Mesenchymal stem cell (in vitro differentiated cells and primary cell): Measurements from ENCODE around the gene ARFRP1.

Experiments
- DNase-seq: peaks from one replicate; pipeline ENCODE4 v3.0.0-alpha.2; 2013
- H2AFZ ChIP-seq: one replicate; pipeline ENCODE4 v1.6.1; 2013; ENCODE audit warnings: low read depth, mild to moderate bottlenecking, control low read depth, inconsistent platforms, low read length, moderate library complexity
- H2AK5ac ChIP-seq: 2 replicates; pipeline ENCODE4 v1.6.1; 2013; ENCODE audit warnings: low read length, moderate library complexity, mild to moderate bottlenecking, inconsistent platforms; ENCODE audit not compliant: severe bottlenecking
- H2BK120ac ChIP-seq: one replicate; pipeline ENCODE4 v1.6.1; 2013; ENCODE audit warnings: low read depth, mild to moderate bottlenecking, inconsistent platforms, low read length, moderate library complexity
- H2BK12ac ChIP-seq, 2 experiments: one replicate each; pipeline ENCODE4 v1.6.1; 2013; ENCODE audit warnings: inconsistent platforms in 2 of 2, low read length in 2 of 2, mild to moderate bottlenecking in 2 of 2, moderate library complexity in 2 of 2, control low read depth in 1 of 2
- H2BK15ac ChIP-seq: one replicate; pipeline ENCODE4 v1.6.1; 2013; ENCODE audit warnings: mild to moderate bottlenecking, low read depth, inconsistent platforms; ENCODE audit not compliant: poor library complexity, severe bottlenecking
- H2BK5ac ChIP-seq: 2 replicates; pipeline ENCODE4 v1.6.1; 2013; ENCODE audit warnings: low read depth, mild to moderate bottlenecking, low read length, control low read depth, inconsistent platforms; ENCODE audit not compliant: poor library complexity, severe bottlenecking
- H3K14ac ChIP-seq, 2 experiments: one replicate each; pipeline ENCODE4 v1.6.1; 2013; ENCODE audit warnings: inconsistent platforms in 2 of 2, low read length in 2 of 2, control low read depth in 1 of 2, mild to moderate bottlenecking in 1 of 2, moderate library complexity in 1 of 2
- H3K18ac ChIP-seq, 2 experiments: one replicate each; pipeline ENCODE4 v1.6.1; 2013; ENCODE audit warnings: inconsistent platforms in 2 of 2, low read length in 2 of 2, control low read depth in 1 of 2, low read depth in 1 of 2, mild to moderate bottlenecking in 1 of 2
- H3K23ac ChIP-seq, 2 experiments: one replicate each; pipeline ENCODE4 v1.6.1; 2013; ENCODE audit warnings: inconsistent platforms in 2 of 2, low read length in 2 of 2, mild to moderate bottlenecking in 2 of 2, moderate library complexity in 2 of 2, control low read depth in 1 of 2
- H3K27ac ChIP-seq: 2 replicates; pipeline ENCODE4 v1.5.1; 2013; ENCODE audit warnings: mild to moderate bottlenecking, moderate library complexity, low read length, control low read depth, inconsistent platforms; ENCODE audit not compliant: poor library complexity, severe bottlenecking
- H3K27me3 ChIP-seq, 2 experiments: 2 replicates each; pipeline versions ENCODE4 v1.6.1 to v1.7.0; 2013; ENCODE audit warnings: low read length in 2 of 2, mild to moderate bottlenecking in 2 of 2, moderate library complexity in 2 of 2, control low read depth in 1 of 2, inconsistent platforms in 1 of 2; ENCODE audit not compliant: control insufficient read depth in 1 of 2, insufficient read depth in 1 of 2
- H3K36me3 ChIP-seq, 2 experiments: 2 replicates each; pipeline versions ENCODE4 v1.6.1 to v1.7.0; 2013; ENCODE audit warnings: low read length in 2 of 2, control low read depth in 1 of 2, inconsistent platforms in 1 of 2, low read depth in 1 of 2, mild to moderate bottlenecking in 1 of 2; ENCODE audit not compliant: insufficient read depth in 2 of 2, control insufficient read depth in 1 of 2
- H3K4ac ChIP-seq, 2 experiments: one replicate each; pipeline ENCODE4 v1.6.1; 2013; ENCODE audit warnings: inconsistent platforms in 2 of 2, low read length in 2 of 2, mild to moderate bottlenecking in 2 of 2, moderate library complexity in 2 of 2, control low read depth in 1 of 2, low read depth in 1 of 2
- H3K4me1 ChIP-seq: 2 replicates; pipeline ENCODE4 v1.6.1; 2013; ENCODE audit warnings: low read depth, low read length, control low read depth; ENCODE audit not compliant: control insufficient read depth, insufficient read depth
- H3K4me2 ChIP-seq: 2 replicates; pipeline ENCODE4 v1.6.1; 2013; ENCODE audit warnings: low read length, mild to moderate bottlenecking, inconsistent platforms; ENCODE audit not compliant: poor library complexity, severe bottlenecking
- H3K4me3 ChIP-seq, 2 experiments: 2 replicates each; pipeline versions ENCODE4 v1.5.1 to v1.7.0; 2013; ENCODE audit warnings: low read length in 2 of 2, mild to moderate bottlenecking in 2 of 2, control low read depth in 1 of 2, low read depth in 1 of 2; ENCODE audit not compliant: insufficient read depth in 1 of 2
- H3K79me1 ChIP-seq: replicated peaks from 2 replicates; pipeline ENCODE4 v1.6.1; 2013; ENCODE audit warnings: mild to moderate bottlenecking, control low read depth, low read length, inconsistent platforms; ENCODE audit not compliant: poor library complexity, severe bottlenecking
- H3K9ac ChIP-seq: 2 replicates; pipeline ENCODE4 v1.7.0; 2013; ENCODE audit warnings: mild to moderate bottlenecking, low read length, moderate library complexity
- H3K9me3 ChIP-seq: 2 replicates; pipeline ENCODE4 v1.7.0; 2013; ENCODE audit warnings: mild to moderate bottlenecking, low read length; ENCODE audit not compliant: control insufficient read depth
- H4K8ac ChIP-seq: one replicate; pipeline ENCODE4 v1.6.1; 2013; ENCODE audit warnings: inconsistent platforms, mild to moderate bottlenecking, low read length, moderate library complexity
- H4K91ac ChIP-seq: one replicate; pipeline ENCODE4 v1.6.1; 2013; ENCODE audit warnings: mild to moderate bottlenecking, low read length, inconsistent platforms
- WGBS: methylation state at CpG from one replicate; pipeline ENCODE4 v1.1.7; 2013; ENCODE audit warnings: mixed read lengths; 5-methylcytosine and 5-hydroxymethylcytosine counted together

Gene ARFRP1

DNA sequence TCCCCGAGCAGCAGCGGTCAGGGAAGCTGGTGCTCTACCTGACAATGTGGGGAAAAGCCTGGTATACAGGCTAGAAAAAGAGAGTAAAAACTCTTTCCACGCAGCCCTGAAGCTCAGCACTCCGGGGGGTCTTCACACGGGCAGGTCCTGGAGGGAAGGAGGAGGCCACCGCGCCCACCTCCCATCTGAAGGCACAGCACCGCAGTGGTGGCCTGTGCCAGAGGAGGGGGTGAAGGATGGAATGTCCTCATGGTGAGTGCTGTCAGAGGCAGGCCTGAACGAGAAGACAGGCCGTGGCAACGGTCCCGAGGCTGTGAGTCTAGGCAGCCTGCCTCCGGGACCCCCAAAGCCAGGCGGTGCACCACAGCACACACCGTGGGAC is 37.6 kb upstream of the ARFRP1 start:
- Histone ChIP-seq H3K9ac (no peak overlapping the region), H2AK5ac (no peak overlapping the region), H3K23ac (no peak overlapping the region), H2AFZ (no peak overlapping the region), H4K8ac (no peak overlapping the region), H3K14ac (no peak overlapping the region), H3K79me1 (peaks cover 10% of the 10 kb centered on the region), H3K27me3 (no peaks in the 10 kb centered on the region), H3K4me3 (no peak overlapping the region), H4K91ac (no peak overlapping the region), H3K4me2 (no peak overlapping the region), H2BK15ac (no peak overlapping the region), H3K18ac (no peak overlapping the region), H3K4ac (no peak overlapping the region), H3K36me3 (peaks cover 21 to 62% of the 10 kb centered on the region in 2 experiments), H2BK5ac (no peak overlapping the region), H3K4me1 (peaks cover 17% of the 10 kb centered on the region), H3K27ac (no peak overlapping the region), H2BK120ac (no peak overlapping the region), H2BK12ac (no peak overlapping the region), H3K9me3 (no peaks in the 10 kb centered on the region)
- 87% methylated on average over 15 of the region's 15 CpGs for WGBS
- no peak for DNase-seq

DNA sequence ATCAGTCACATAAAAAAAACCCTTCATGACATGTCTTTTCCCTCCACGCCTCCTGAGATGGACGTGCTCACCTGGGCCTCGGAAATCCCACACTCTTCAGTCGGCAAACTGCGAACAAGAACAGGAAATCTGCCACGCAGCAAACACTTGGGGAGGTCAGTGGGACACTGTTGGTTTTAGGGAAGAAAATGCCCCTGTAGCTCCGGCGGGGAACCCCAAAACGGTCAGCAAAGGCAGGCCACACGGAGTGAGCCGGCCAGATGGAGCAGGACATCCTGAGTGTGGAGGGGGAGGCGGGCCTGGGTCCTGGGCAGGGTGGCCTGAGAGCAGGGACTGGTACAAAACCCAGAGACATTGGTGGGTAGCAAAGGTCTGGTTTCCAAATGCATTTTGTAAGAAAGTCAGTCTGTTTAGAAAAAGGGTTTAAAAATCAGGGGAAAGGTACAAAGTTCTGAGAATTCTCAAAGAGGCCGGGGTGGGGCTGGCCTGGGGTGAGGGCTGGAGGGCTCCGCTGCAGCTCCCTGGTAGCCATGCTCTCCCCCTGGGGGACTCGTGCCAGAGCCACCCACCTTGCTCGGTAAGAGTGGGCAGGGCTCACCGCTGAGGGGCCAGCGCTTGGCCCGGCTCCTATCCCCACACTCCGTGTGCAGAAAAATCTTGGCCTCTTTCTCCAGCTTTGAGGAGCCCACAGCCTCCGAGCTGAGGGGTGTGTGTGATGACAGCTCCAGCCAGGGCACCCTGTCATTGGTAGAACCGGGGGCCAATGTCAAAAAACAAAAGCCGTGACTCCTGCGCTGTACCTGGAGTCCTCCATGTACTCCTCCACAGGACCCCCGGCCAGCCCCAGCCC is 37.0 kb upstream of the ARFRP1 start:
- Histone ChIP-seq H3K4me3 (no peak overlapping the region), H3K27me3 (no peaks in the 10 kb centered on the region), H3K14ac (no peak overlapping the region), H3K79me1 (peaks cover 10% of the 10 kb centered on the region), H4K91ac (no peak overlapping the region), H2AFZ (no peak overlapping the region), H2BK12ac (no peak overlapping the region), H3K4me2 (no peak overlapping the region), H2AK5ac (no peak overlapping the region), H3K9ac (no peak overlapping the region), H3K27ac (no peak overlapping the region), H3K4ac (no peak overlapping the region), H3K18ac (no peak overlapping the region), H3K4me1 (peaks cover 17% of the 10 kb centered on the region), H3K9me3 (no peaks in the 10 kb centered on the region), H4K8ac (no peak overlapping the region), H3K36me3 (peaks cover 21 to 58% of the 10 kb centered on the region in 2 experiments), H3K23ac (no peak overlapping the region), H2BK120ac (no peak overlapping the region), H2BK15ac (no peak overlapping the region), H2BK5ac (no peak overlapping the region)
- 91% methylated on average over 25 of the region's 25 CpGs for WGBS
- no peak for DNase-seq

DNA sequence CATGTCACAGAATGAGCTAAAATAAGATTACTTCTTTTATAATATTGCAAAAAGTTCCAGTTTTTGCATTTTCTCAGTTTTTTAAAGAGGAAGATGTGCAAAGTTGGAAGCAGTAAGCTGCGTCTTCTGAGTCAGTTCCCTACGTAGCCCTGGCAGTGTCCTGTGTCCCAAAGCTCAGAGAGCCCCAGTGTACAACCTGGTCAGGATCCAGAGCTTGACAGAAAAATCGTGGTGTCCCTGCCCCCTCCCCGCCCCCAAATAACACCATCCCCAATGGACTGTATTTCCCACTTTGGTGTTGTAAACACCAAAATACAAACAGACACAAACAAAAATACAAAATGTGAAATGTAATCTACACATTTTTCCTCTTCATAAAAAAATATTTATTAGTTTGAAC is 36.4 kb upstream of the ARFRP1 start:
- Histone ChIP-seq H3K9ac (no peak overlapping the region), H2AFZ (no peak overlapping the region)

DNA sequence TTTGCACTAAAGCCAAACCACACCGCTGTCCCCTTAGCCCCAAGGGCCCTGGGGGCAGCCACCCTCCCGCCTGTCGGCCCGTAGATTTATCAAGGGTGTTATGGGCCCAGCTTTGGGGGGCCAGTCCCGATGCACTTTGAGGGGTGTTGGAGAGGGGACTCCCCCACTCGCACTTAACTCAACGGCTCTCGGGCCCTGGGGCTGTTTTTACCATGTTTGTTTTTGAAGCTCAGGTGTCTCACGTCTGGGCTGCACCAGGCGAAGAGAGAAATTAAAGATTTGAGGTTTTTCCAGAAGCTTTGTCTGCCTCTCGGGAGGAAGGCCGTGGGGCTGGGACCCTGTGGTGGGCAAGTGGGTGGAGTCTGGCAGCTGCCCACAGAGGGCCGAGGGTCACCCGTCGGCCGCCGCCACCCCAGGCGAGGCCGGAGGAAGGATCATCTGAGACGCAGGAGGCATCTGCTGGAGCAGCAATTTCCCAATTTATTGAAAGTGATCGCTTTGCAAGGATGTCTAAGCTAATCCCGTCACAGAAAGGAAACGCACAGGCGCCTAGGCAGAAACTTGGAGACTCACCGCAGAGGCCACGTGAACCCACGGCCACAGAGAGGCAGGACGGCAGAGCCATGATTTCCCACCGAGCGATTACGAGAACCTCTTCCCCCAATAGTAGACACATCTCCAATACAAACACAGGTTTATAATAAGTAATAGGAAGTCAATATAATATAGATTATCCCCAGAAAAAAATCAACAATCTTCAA is 35.6 kb upstream of the ARFRP1 start:
- Histone ChIP-seq H3K79me1 (peaks cover 12% of the 10 kb centered on the region), H3K27ac (no peak overlapping the region), H2BK120ac (no peak overlapping the region), H3K18ac (no peak overlapping the region), H3K9ac (no peak overlapping the region), H2AK5ac (no peak overlapping the region), H3K4me3 (no peak overlapping the region), H3K36me3 (peaks cover 21 to 55% of the 10 kb centered on the region in 2 experiments), H3K4ac (no peak overlapping the region), H2AFZ (no peak overlapping the region), H3K9me3 (no peaks in the 10 kb centered on the region), H2BK15ac (no peak overlapping the region), H2BK12ac (no peak overlapping the region), H2BK5ac (no peak overlapping the region), H3K4me1 (peaks cover 27% of the 10 kb centered on the region), H3K27me3 (no peaks in the 10 kb centered on the region), H3K23ac (no peak overlapping the region), H4K8ac (no peak overlapping the region), H4K91ac (no peak overlapping the region), H3K4me2 (no peak overlapping the region), H3K14ac (no peak overlapping the region)
- 96% methylated on average over 25 of the region's 31 CpGs for WGBS
- DNase-seq, result no peak

More for the DNA sequence above, 36.4 kb upstream of the ARFRP1 start:
- no peak overlapping the region for H2BK12ac ChIP-seq
- no peak overlapping the region for H4K91ac ChIP-seq
- H3K14ac ChIP-seq, result no peak overlapping the region
- no peak overlapping the region for H3K4me2 ChIP-seq
- no peak overlapping the region for H2BK5ac ChIP-seq
- no peak overlapping the region for H3K4me3 ChIP-seq
- H3K9me3 ChIP-seq, result no peaks in the 10 kb centered on the region
- no peak for DNase-seq
- peaks cover 19% of the 10 kb centered on the region for H3K4me1 ChIP-seq
- no peak overlapping the region for H2AK5ac ChIP-seq
- H2BK120ac ChIP-seq, result no peak overlapping the region
- no peak overlapping the region for H4K8ac ChIP-seq
- no peak overlapping the region for H2BK15ac ChIP-seq
- 90% methylated on average over 4 of the region's 4 CpGs for WGBS
- no peak overlapping the region for H3K27ac ChIP-seq
- H3K18ac ChIP-seq, result no peak overlapping the region
- no peak overlapping the region for H3K23ac ChIP-seq
- no peaks in the 10 kb centered on the region for H3K27me3 ChIP-seq
- H3K79me1 ChIP-seq, result peaks cover 10% of the 10 kb centered on the region
- peaks cover 21 to 55% of the 10 kb centered on the region in 2 experiments for H3K36me3 ChIP-seq
- no peak overlapping the region for H3K4ac ChIP-seq
